GM13977 (cell line): ENCODE data around the gene NXPH4.

Experiments used
- DNase-seq: peaks from one replicate; pipeline ENCODE4 v3.0.0; 2012; ENCODE audit warnings: low spot score
- CTCF ChIP-seq: IDR thresholded peaks from 2 replicates; pipeline ENCODE4 v1.5.1; 2012; ENCODE audit warnings: mild to moderate bottlenecking, control low read depth; ENCODE audit not compliant: insufficient read depth; ENCODE audit errors: extremely low read depth, missing control alignments
- in situ Hi-C: fragments of 300-500 bp; cut with MboI; formaldehyde crosslinking; loops from one replicate; pipeline ENCODE4 v1.12.0; 2022; ENCODE audit warnings: low sequenced_read_pairs, low pct_unique_long_range_greater_than_20kb, mixed read lengths, inconsistent platforms; ENCODE audit not compliant: unreplicated experiment

The NXPH4 gene

GRCh38 chr12:57216014-57216911 lies at the start of gene NXPH4:
Gene NXPH4 (plus strand): TSS chr12:57216794. CDS start chr12:57216970, 176 bp downstream.
- in situ Hi-C loops = no loop called here
- DNase-seq = peak; percentile 83
- peak; percentile 13 for TF ChIP-seq CTCF

- in situ Hi-C loops = no loop called here
- DNase-seq = no peak
- TF ChIP-seq CTCF = no peak
These were observed 49.6 kb upstream of the NXPH4 start for GRCh38 chr12:57166971-57167371.

- TF ChIP-seq CTCF = no peak
- in situ Hi-C loops = no loop called here
- DNase-seq = no peak
These were observed 48.5 kb upstream of the NXPH4 start for GRCh38 chr12:57168058-57168457.

GRCh38 chr12:57169046-57169795 lies 47.4 kb upstream of the NXPH4 start:
- in situ Hi-C loops = no loop called here
- no peak for TF ChIP-seq CTCF
- no peak for DNase-seq

GRCh38 chr12:57169969-57170368 lies 46.6 kb upstream of the NXPH4 start:
- TF ChIP-seq CTCF = no peak
- no peak for DNase-seq
- in situ Hi-C loops = loop anchor here (10.0 kb wide), 1 partner anchor 165 kb away; the partner anchor contains the start of gene ZBTB39

GRCh38 chr12:57170408-57170807 lies 46.2 kb upstream of the NXPH4 start:
- in situ Hi-C loops = loop anchor here (10.0 kb wide), 1 partner anchor 166 kb away; the partner anchor contains the start of gene ZBTB39
- no peak for TF ChIP-seq CTCF

More at GRCh38 chr12:57170408-57170807, 46.2 kb upstream of the NXPH4 start:
- no peak for DNase-seq
